GM12878 (cell line): ENCODE data around the gene AP3D1. TPM values are rescaled to one million over a fixed set of nuclear protein-coding genes. Genes with fewer than 3 reads are reported as not detected.

Source experiments
- ATAC-seq: fragments of 200-7000 bp; cut with Tn5 transposase; 3 replicates; pipeline ENCODE4 v1.9.1; 2020; ENCODE audit warnings: mild to moderate bottlenecking, moderate library complexity
- BruUV-seq: library from RNA; stranded (reverse); fragments of 400-500 nt; replicated peaks from 2 replicates; lab custom pipeline; 2021; lab: Mats Ljungman, UMichigan
- CTCF ChIA-PET: fragments of 300-600 bp; sonication (Branson Sonifier 250); formaldehyde crosslinking; extraction: SDS; loops from one replicate; lab custom pipeline; 2021; ENCODE audit warnings: inconsistent platforms; lab: Yijun Ruan, JAX
- POLR2A ChIA-PET: fragments of 350-600 bp; formaldehyde crosslinking; extraction: SDS; loops from one replicate; lab custom pipeline; 2021; ENCODE audit warnings: inconsistent platforms; lab: Charles Lee
- RAD21 ChIA-PET: fragments of 300-600 bp; sonication (Branson Sonifier 250); formaldehyde crosslinking; loops from one replicate; lab custom pipeline; 2023; ENCODE audit warnings: antibody characterized with exemption; ENCODE audit not compliant: unreplicated experiment; lab: Charles Lee
- SMC1A ChIA-PET: fragments of 300-600 bp; sonication (Branson Sonifier 250); formaldehyde crosslinking; loops from one replicate; lab custom pipeline; 2023; ENCODE audit not compliant: unreplicated experiment, uncharacterized antibody; lab: Charles Lee
- DNase-seq: peaks from one replicate; pipeline ENCODE4 v3.0.0-alpha.2; 2011; ENCODE audit warnings: low read depth, low spot score
- FAIRE-seq: peaks from 3 replicates; lab custom pipeline; 2011; peaks lifted over from hg19 to GRCh38; lab: Jason Lieb, UNC
- H2AFZ ChIP-seq: 2 replicates; pipeline ENCODE4 v1.6.0; 2011; ENCODE audit warnings: low read depth, low read length, control low read depth; ENCODE audit not compliant: control insufficient read depth
- H3K27ac ChIP-seq: 2 replicates; pipeline ENCODE4 v1.5.1; 2011; ENCODE audit warnings: control low read depth; ENCODE audit not compliant: control insufficient read depth, insufficient read depth
- H3K27me3 ChIP-seq, 2 experiments: replicated peaks in 1 of 2; 2 replicates each; pipeline versions ENCODE4 v1.6.0 to v1.6.1; 2011; ENCODE audit warnings: low read length in 1 of 2; ENCODE audit not compliant: control insufficient read depth in 2 of 2, insufficient read depth in 2 of 2
- H3K36me3 ChIP-seq, 2 experiments: 2 replicates each; pipeline ENCODE4 v1.5.1; 2011; ENCODE audit warnings: low read length in 1 of 2; ENCODE audit not compliant: control insufficient read depth in 2 of 2, insufficient read depth in 2 of 2
- H3K4me1 ChIP-seq: 2 replicates; pipeline ENCODE4 v1.6.1; 2011; ENCODE audit warnings: mild to moderate bottlenecking, low read length, moderate library complexity, mixed read lengths; ENCODE audit not compliant: control insufficient read depth, insufficient read depth
- H3K4me2 ChIP-seq: 2 replicates; pipeline ENCODE4 v1.6.0; 2011; ENCODE audit warnings: control low read depth; ENCODE audit not compliant: control insufficient read depth, insufficient read depth
- H3K4me3 ChIP-seq: fragments of 200-600 bp; sonication (generic); 2 replicates; pipeline ENCODE4 v1.5.1; 2016
- H3K79me2 ChIP-seq: 2 replicates; pipeline ENCODE4 v1.6.0; 2011; ENCODE audit warnings: low read length; ENCODE audit not compliant: control insufficient read depth, insufficient read depth
- H3K9ac ChIP-seq: 2 replicates; pipeline ENCODE4 v1.8.0; 2011; ENCODE audit warnings: low read length, control low read depth, mixed read lengths; ENCODE audit not compliant: control insufficient read depth, insufficient read depth
- H3K9me3 ChIP-seq: replicated peaks from 3 replicates; pipeline ENCODE4 v1.5.1; 2011; ENCODE audit warnings: mild to moderate bottlenecking, low read length; ENCODE audit not compliant: control insufficient read depth, insufficient read depth
- H4K20me1 ChIP-seq: 2 replicates; pipeline ENCODE4 v1.6.0; 2011; ENCODE audit not compliant: control insufficient read depth, insufficient read depth
- ASH2L ChIP-seq: fragments of 300-600, 200-600 bp; sonication (generic); IDR thresholded peaks from 2 replicates; pipeline ENCODE4 v1.6.1; 2017; ENCODE audit warnings: low read depth, mild to moderate bottlenecking, borderline replicate concordance
- CBFB ChIP-seq: IDR thresholded peaks from 2 replicates; pipeline ENCODE4 v1.6.1; 2016; ENCODE audit warnings: antibody characterized with exemption, low read depth
- CBX5 ChIP-seq: sonication (generic); IDR thresholded peaks from 2 replicates; pipeline ENCODE4 v1.6.1; 2016; ENCODE audit warnings: low read depth, moderate library complexity, mild to moderate bottlenecking, inconsistent platforms
- CHD2 ChIP-seq: IDR thresholded peaks from 2 replicates; pipeline ENCODE4 v1.6.1; 2011; ENCODE audit warnings: low read depth, low read length, improper control_type of control experiment, borderline replicate concordance
- DPF2 ChIP-seq: fragments of 450-650 bp; IDR thresholded peaks from 2 replicates; pipeline ENCODE4 v1.6.1; 2017; ENCODE audit warnings: mild to moderate bottlenecking
- EED ChIP-seq: sonication (generic); IDR thresholded peaks from 2 replicates; pipeline ENCODE4 v1.6.1; 2016; ENCODE audit warnings: antibody characterized with exemption, low read depth
- EP300 ChIP-seq, 2 experiments: fragments of 150-350 bp in 1 of 2; IDR thresholded peaks; 2 replicates each; pipeline ENCODE4 v1.6.1; 2011 to 2012; ENCODE audit warnings: low read depth in 2 of 2, low read length in 2 of 2, borderline replicate concordance in 1 of 2, improper control_type of control experiment in 1 of 2, inconsistent platforms in 1 of 2; ENCODE audit not compliant: control insufficient read depth in 1 of 2
- IRF4 ChIP-seq: IDR thresholded peaks from 2 replicates; pipeline ENCODE4 v1.6.1; 2011; ENCODE audit warnings: low read depth, low read length
- MTA2 ChIP-seq: fragments of 450-650 bp; IDR thresholded peaks from 2 replicates; pipeline ENCODE4 v1.6.1; 2016; ENCODE audit warnings: low read depth, mild to moderate bottlenecking, moderate library complexity
- MTA3 ChIP-seq: IDR thresholded peaks from 2 replicates; pipeline ENCODE4 v1.6.1; 2012; ENCODE audit warnings: low read length, inconsistent platforms, borderline replicate concordance
- NR2C1 ChIP-seq: fragments of 450-650 bp; IDR thresholded peaks from 2 replicates; pipeline ENCODE4 v1.6.1; 2017; ENCODE audit warnings: antibody characterized with exemption, mild to moderate bottlenecking, moderate library complexity
- RB1 ChIP-seq: fragments of 450-650 bp; formaldehyde crosslinking; IDR thresholded peaks from 2 replicates; pipeline ENCODE4 v1.6.1; 2017; ENCODE audit warnings: mild to moderate bottlenecking, borderline replicate concordance
- SIN3A ChIP-seq: IDR thresholded peaks from 2 replicates; pipeline ENCODE4 v1.6.1; 2012; ENCODE audit warnings: low read depth, low read length, improper control_type of control experiment
- SMAD1 ChIP-seq: fragments of 450-650 bp; IDR thresholded peaks from 2 replicates; pipeline ENCODE4 v1.6.1; 2018; ENCODE audit warnings: mild to moderate bottlenecking, low read depth; ENCODE audit not compliant: partially characterized antibody
- TAF1 ChIP-seq: IDR thresholded peaks from 2 replicates; pipeline ENCODE4 v1.6.1; 2011; ENCODE audit warnings: mild to moderate bottlenecking, low read depth, low read length, borderline replicate concordance
- TCF3 ChIP-seq: IDR thresholded peaks from 2 replicates; pipeline ENCODE4 v1.6.1; 2012; ENCODE audit warnings: low read depth, mild to moderate bottlenecking, low read length, borderline replicate concordance; ENCODE audit not compliant: insufficient read depth
- TCF7 ChIP-seq: IDR thresholded peaks from 2 replicates; pipeline ENCODE4 v1.6.1; 2014; ENCODE audit warnings: antibody characterized with exemption, borderline replicate concordance
- ZNF207 ChIP-seq: fragments of 450-650 bp; IDR thresholded peaks from 2 replicates; pipeline ENCODE4 v1.6.1; 2014; ENCODE audit warnings: antibody characterized with exemption, mild to moderate bottlenecking, borderline replicate concordance
- WGBS: methylation state at CpG from one replicate; pipeline ENCODE4 v1.1.6; 2016; ENCODE audit warnings: low lambda C conversion rate; ENCODE audit not compliant: insufficient replicate concordance, insufficient coverage; ENCODE audit errors: missing lambda C conversion rate; 5-methylcytosine and 5-hydroxymethylcytosine counted together
- in situ Hi-C: fragments of 300-500 bp; cut with MboI; formaldehyde crosslinking; loops from 9 replicates; pipeline ENCODE4 v1.14.3; 2018; ENCODE audit warnings: mixed read lengths
- intact Hi-C: fragments of 100-400 bp; cut with micrococcal nuclease; formaldehyde crosslinking; loops from one replicate; pipeline ENCODE4 v1.14.2; 2022; ENCODE audit not compliant: unreplicated experiment
- polyA plus RNA-seq, 11 experiments: library from polyadenylated mRNA; depleted of rRNA in 4 of 11; unstranded in 6 of 11; stranded (reverse) in 5 of 11; fragments of >200 nt; fragmentation: Nextera tagmentation in 4 of 11; fragmentation: Illumina TruSeq in 1 of 11; extraction: Ambion mirVana in 4 of 11; extraction: Trizol in 1 of 11; gene quantifications; 1 replicate in 1 of 11; 2 replicates in 10 of 11; pipeline versions ENCODE4 v1.2.1 to v1.2.3, GENCODE V29; 2011 to 2016; ENCODE audit warnings: inconsistent platforms in 2 of 11, missing spikeins in 2 of 11, low read depth in 1 of 11
- total RNA-seq, 4 experiments: library from RNA; depleted of rRNA in 3 of 4; stranded (reverse); fragments of >200 nt in 3 of 4; fragmentation: Illumina TruSeq in 1 of 4; extraction: Trizol in 1 of 4; gene quantifications; 2 replicates each; pipeline versions ENCODE4 v1.2.1 to v1.2.3, GENCODE V29; 2013 to 2021

AP3D1 gene
- total and polyA plus RNA-seq, 10 of the 15 experiments (the other 5 are each of a cell fraction or from before 2014, with no cell fraction given), result 1.5 to 108 (median 59.1) TPM

- POLR2A ChIA-PET, result interaction anchor here (6.1 kb wide), 1 partner anchor 9 kb away, joined by 53 read pairs; no protein-coding TSS in a partner anchor
- ATAC-seq, result no peak
- no TSS peak for BruUV-seq
- TF ChIP-seq ZNF207 (no peak), MTA2 (no peak), SIN3A (no peak), TAF1 (no peak)
- TF ChIP-seq, all 136 proteins: peak for 0
- FAIRE-seq (no peak), DNase-seq (no peak)
- in situ Hi-C loops (no loop called here), intact Hi-C loops (no loop called here)
- no peaks in the 10 kb centered on the region for H3K27me3 ChIP-seq
- no peak overlapping the region for H3K27ac ChIP-seq
- no peak overlapping the region for H3K4me2 ChIP-seq
- peaks cover 73% of the 10 kb centered on the region for H3K79me2 ChIP-seq
- 90% methylated on average over 19 of the region's 19 CpGs for WGBS
- CTCF ChIA-PET, result interaction anchor here (8.6 kb wide), 1 partner anchor 10 kb away, joined by 64 read pairs; no protein-coding TSS in a partner anchor
- H3K9ac ChIP-seq, result no peak overlapping the region
- no peak overlapping the region for H2AFZ ChIP-seq
- no peaks in the 10 kb centered on the region; the same call in 1 of the 2 replicates for H4K20me1 ChIP-seq
- SMC1A ChIA-PET, result interaction anchor here (1.3 kb wide), 1 partner anchor 11 kb away, joined by 3 read pairs; no protein-coding TSS in a partner anchor
- peaks cover 19% of the 10 kb centered on the region for H3K4me1 ChIP-seq
- H3K4me3 ChIP-seq, result no peak overlapping the region
- RAD21 ChIA-PET, result interaction anchor here (3.8 kb wide), 1 partner anchor 7 kb away, joined by 46 read pairs; no protein-coding TSS in a partner anchor
- H3K36me3 ChIP-seq, result peaks cover 12 to 48% of the 10 kb centered on the region in 2 experiments; a peak in 3 of 4 replicates
- no peaks in the 10 kb centered on the region for H3K9me3 ChIP-seq
Measured at GRCh38 chr19:2180114-2180513, 28.7 kb upstream of the AP3D1 start.

DNA sequence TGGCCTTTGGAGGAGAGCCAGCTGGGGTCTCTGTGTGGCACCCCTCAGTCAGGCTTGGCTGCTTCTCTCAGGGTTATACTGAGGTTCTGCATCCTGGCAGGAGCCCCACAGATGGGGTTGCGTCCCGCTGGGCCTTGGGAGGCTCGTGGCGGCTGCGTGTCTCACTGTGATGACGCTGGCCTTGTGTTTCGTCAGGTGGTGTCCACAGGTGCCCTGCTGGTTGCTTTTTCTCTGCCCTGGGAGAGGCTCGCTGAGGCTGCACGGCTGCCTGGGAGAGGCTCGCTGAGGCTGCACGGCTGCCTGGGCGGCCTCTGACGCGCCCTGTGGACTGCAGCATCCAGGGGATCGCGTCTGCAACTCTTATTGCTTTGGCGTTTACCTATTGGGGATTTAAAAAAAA lies 27.7 kb upstream of the AP3D1 start:
- ChIA-PET RAD21 (no interaction called here), POLR2A (no interaction called here), CTCF (no interaction called here), SMC1A (no interaction called here)
- BruUV-seq, result no TSS peak
- 95% methylated on average over 17 of the region's 17 CpGs for WGBS
- Histone ChIP-seq H3K27ac (no peak overlapping the region), H3K4me2 (no peak overlapping the region), H3K36me3 (peaks cover 12 to 40% of the 10 kb centered on the region in 2 experiments; a peak in 3 of 4 replicates), H3K4me3 (no peak overlapping the region), H3K9ac (no peak overlapping the region), H4K20me1 (no peaks in the 10 kb centered on the region; the same call in 1 of the 2 replicates), H3K79me2 (peaks cover 73% of the 10 kb centered on the region), H3K4me1 (peaks cover 19% of the 10 kb centered on the region), H3K9me3 (no peaks in the 10 kb centered on the region; the same call in 2 of the 3 replicates), H3K27me3 (no peaks in the 10 kb centered on the region), H2AFZ (no peak overlapping the region)
- FAIRE-seq, result no peak
- ATAC-seq, result no peak
- intact Hi-C loops, result no loop called here
- DNase-seq, result no peak
- in situ Hi-C loops, result no loop called here
- no peak for TF ChIP-seq TCF3
- TF ChIP-seq EED, result no peak
- no peak for TF ChIP-seq DPF2
- no peak for TF ChIP-seq ASH2L
- no peak for TF ChIP-seq SIN3A
- no peak for TF ChIP-seq CBX5
- TF ChIP-seq MTA2, result no peak
- no peak for TF ChIP-seq RB1
- no peak for TF ChIP-seq CHD2
- TF ChIP-seq MTA3, result no peak
- no peak for TF ChIP-seq SMAD1
- TF ChIP-seq EP300 (IDR thresholded peaks at IDR 0.05; ENCODE audit: borderline replicate concordance in 1 of 2, control insufficient read depth in 1 of 2, low read depth in 2 of 2, low read length in 2 of 2), result no peak
- no peak for TF ChIP-seq CBFB
- TF ChIP-seq TCF7, result no peak
- no peak for TF ChIP-seq IRF4
- no peak for TF ChIP-seq NR2C1
